GM15510 (cell line): ENCODE data around the gene MAN1B1.

Experiments used
- POLR2A ChIP-seq: IDR thresholded peaks from 3 replicates; pipeline ENCODE4 v1.6.1; 2011; ENCODE audit warnings: borderline replicate concordance; ENCODE audit not compliant: insufficient read length; ENCODE audit errors: extremely low read depth

MAN1B1 gene

DNA sequence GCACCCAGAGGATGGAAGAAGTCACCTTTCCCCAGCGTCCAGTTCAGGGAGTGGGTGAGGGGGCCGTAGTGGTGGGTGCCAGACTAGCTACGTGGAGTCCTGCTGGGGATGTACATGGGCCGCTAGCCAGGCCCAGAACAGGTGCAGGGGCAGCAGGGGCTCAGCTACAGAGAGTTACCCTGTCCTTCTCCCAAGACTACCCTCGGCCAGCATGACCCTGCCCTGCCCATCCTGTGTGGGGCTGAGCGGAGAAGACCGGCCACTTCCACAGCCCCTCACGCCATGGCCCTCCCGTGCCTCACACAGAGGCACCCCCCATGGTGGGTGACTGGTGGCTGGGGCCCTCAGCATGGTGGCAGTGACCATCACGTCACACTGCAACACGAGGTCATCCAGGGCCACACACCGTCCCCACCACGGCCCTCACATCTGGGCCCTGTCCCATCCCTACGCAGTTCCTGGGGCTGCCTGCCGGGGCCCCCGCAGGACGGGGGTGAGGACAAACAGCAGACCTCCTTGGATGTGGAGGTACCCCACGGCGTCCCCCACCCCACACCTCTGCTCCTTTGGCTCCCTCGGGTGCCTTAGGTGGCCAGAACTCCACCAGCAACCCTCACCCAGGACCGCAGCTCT is 28.7 kb downstream of the MAN1B1 start:
- no peak for TF ChIP-seq POLR2A

DNA sequence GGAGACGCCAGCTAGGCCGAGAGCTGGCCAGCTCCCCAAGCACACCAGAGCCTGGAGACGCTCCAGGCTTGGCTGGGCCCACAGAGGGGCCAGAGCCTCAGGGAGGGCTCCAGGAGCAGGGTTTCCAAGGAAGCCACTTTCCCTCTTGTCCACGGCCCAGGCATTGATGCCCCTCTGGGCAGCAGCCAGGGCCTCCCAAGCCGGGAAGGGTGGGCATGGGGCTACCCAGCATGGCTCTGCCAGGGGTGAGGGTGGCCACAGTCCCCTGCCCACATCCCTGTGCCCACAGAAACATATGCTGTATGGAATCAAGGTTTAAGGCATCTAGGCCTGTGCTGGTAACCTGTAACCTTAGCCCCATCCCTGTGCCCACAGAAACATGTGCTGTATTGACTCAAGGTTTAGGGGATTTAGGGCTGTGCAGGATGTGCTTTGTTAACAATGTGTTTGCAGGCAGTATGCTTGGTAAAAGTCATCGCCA is 29.3 kb downstream of the MAN1B1 start:
- no peak for TF ChIP-seq POLR2A

DNA sequence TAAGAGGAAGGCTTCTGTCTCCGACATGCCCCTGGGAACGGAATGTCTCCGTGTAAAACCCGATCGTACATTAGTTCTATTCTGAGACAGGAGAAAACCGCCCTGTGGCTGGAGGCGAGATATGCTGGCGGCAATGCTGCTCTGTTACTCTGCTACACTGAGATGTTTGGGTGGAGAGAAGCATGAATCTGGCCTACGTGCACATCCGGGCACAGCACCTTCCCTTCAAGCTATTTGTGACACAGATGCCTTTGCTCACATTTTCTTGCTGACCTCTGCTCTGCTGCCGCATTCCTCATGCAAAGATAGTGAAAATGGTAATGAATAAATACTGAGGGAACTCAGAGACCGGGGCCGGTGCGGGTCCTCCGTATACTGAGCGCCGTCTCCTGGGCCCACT is 29.9 kb downstream of the MAN1B1 start:
- no peak for TF ChIP-seq POLR2A

DNA sequence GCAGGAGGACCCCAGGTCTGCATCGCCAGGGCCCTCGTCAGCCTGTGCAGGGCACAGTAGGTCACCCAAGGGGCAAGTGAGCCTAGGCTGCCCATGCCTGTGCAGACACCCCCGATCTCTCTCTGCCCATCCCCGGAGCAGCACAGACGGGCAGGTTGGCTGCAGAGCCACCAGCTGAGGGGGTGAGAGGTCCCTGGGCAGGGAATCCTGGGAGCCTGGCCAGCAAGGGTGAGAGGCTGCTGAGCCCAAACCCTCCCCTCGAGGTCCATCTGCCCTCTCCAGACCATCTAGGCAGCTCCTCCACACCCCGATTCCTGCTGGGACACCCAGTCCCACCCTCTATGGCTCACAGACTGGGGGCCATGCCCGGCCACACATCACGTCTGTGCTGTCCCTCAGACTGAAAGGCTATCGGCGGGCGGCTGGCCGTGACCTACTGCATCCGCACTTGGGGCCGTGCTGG is 30.5 kb downstream of the MAN1B1 start:
- TF ChIP-seq POLR2A = no peak

DNA sequence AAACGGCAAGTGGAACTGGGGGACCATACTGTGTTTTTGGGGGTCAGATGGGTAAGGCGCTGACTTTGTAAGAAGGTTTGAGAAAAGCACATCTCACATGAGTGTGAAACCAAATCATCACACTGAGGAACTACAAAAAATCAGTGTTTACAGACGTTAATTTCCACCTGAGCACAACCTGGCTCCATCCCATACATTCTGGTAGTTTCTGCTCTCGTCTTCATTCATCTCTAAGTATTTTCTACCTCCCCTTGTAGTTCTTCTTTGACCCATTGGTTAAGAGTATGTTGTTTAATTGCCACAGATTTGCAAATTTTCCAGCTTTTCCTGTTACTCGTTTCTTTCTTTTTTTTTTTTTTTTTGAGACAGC is 36.7 kb downstream of the MAN1B1 start:
- no peak for TF ChIP-seq POLR2A

DNA sequence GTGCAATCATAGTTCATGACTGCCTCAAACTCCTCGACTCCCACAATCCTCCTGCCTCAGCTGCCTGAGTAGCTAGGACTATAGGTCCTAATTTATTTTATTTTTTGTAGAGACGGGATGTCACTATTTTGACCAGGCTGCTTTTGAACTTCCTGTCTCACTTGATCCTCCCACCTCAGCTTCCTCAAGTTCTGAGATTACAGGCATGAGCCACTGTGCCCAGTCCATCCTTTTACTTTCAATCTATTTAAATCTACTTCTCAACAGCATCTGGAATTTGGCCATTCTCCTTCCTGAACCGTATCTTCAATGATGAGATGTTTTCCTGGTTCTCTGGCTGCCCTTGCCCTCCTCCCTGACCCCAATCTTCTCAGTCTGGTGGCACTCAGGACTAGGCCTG is 40.0 kb downstream of the MAN1B1 start:
- no peak for TF ChIP-seq POLR2A

DNA sequence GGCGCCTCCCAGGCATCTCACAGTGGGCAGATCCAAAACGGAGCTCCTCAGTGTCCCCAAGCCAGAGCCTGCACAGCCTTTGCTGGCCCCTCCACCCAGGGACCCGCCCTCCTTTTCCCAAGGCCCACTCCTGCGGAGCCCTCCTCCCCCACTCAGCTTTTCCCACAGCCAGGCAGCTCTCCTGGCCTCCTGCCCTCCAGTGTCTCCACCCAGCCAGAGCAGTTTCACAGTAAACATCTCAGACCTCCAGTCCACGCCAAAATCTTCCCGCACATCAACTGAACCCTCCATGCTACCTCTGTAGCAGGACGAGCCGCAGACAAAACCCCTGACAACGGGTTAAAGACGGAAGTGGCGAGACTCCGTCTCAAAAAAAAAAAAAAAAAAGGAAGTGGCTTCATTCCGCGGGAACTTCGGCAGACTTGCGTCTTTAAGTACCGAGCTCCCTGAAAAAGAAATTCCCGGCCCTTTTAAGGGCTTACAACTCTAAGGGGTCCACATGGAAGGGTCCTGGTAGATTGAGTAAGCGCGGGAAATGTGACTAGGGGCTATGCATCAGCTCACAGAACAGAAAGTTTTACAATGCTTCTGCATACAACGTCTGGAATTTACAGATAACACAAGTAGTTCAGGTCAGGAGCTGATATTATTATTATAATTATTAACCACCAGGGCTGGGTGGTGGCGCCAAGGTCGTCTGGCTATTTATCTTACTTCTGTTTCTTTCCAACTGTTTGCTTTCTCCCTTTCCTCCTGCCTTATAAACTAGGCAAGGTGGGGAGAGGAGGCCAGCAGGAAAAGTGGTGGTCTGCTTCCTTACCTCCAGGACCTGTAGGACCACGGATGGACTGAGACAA is 40.7 kb downstream of the MAN1B1 start:
- no peak for TF ChIP-seq POLR2A

DNA sequence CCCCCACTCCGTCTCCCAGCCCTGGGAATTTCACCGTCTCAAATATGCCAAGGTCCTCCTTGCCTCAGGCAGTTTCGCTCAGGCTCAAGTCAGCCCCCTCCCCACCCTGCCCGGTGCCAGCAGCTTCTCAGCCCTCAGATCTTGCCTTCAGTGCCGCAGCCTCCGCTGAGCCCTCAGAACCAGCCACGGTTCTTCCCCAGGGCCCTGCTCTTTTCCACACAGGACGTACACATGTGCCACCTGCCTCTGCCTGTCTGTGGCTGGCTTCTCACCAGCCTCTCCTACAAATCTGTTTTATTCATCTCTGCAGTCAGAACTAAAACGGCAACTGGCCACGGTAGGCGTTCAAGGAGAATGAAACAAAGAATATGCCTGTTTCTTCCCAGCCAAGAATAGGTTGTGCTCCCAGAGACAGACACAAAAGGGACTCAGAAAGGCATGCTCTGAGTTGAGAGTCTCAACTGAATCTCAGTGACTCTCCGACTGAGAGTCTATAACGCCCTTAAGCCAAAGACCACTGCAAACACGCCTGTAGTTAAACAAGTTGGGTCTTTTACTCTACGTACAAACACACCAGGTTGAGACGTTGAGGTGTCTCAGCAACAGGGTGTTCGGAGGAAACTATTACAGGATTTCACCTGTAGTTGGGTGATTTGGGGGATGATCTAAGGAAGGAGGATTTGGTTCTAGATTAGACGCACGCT is 41.5 kb downstream of the MAN1B1 start:
- TF ChIP-seq POLR2A = no peak

DNA sequence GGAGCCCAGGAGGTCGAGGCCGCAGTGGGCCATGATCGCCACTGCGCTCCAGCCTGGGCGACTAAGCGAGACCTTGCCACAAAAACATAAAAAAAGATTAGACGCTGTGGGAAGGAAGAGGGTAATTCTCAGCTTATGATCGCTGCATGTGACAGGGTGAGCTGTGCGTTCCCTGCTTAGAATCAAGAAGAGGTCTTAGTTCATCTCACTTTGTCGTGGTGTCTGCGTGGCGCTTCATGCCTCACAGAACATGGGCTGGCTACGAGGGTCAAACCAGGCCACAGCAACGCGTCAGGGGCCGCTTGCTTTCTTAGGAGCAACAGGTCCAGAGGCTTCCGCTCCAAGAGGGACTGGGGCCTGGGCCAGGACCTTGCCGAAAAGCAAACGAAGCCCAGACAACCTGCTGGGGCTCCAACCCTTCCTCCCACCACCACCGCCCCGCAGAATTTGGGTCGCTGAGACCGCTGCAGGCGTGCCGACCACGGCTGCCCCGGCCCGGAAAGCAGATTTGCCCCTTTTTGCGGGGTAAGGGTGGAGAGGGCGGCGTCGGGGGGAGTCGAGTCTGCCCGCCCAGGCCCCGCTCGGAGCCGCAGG is 42.2 kb downstream of the MAN1B1 start:
- no peak for TF ChIP-seq POLR2A

DNA sequence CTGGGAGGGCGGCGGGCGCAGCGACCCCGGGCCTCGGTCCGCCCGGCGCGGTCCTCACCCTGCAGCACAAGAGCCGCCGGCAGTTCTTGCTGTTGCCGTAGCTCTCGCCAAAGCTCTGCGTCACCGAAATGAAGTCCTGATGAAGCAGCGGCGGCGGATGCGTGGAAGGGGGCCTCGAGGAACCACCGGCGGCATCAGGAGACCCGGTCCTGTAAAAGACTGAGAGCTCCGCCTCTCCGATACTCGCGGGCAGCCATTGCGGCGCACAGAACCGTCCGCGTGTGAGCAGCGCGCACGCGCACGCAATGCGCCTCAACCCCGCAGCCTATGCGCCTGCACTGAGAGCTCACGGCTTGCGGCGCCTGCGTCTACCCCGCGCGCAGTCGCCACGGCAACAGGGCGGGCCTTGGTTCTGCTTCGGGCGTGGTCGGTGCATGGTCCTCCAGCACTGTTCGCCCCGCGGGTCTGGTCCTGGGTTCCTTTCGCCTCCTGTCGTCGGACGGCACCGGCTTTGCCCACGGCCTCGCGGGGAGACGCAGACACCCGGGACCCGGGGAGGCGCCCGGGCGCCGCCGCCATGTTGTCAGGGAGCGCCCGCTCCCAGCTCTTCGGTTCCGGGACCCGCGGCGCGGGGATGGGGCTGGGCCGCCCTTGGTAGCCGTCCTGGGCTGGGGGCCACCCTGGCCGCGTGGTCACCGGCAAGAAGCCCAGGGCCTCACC is 42.8 kb downstream of the MAN1B1 start:
- peak; percentile 88 for TF ChIP-seq POLR2A

DNA sequence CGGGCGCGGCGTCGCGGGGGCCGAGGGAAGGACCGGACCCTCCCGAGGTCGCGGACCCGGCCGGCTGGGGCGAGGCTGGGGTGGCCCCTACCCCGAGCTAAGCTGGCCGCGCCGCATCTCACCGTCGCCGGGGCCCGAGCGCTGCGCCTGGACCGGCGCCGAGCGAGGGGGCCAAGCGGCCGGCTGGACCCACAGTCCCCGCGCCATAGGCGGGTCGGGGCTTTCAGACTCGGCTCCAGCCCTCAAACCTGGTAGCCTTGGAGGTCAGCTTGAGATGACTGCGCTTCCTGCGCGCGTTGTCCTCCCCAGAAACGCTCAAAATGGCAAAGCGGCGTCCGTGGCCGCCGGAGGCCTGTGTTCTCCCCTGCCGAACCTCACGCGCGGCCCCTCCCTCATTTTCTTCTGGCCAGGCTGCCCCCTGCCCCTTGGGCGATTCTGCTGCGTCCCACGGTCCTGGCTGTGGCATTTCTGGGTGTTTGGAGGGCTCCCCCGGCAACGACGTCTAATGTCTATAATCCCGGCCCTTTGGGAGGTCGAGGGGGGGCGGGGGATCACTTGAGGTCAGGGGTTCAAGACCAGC is 43.5 kb downstream of the MAN1B1 start:
- TF ChIP-seq POLR2A = no peak

DNA sequence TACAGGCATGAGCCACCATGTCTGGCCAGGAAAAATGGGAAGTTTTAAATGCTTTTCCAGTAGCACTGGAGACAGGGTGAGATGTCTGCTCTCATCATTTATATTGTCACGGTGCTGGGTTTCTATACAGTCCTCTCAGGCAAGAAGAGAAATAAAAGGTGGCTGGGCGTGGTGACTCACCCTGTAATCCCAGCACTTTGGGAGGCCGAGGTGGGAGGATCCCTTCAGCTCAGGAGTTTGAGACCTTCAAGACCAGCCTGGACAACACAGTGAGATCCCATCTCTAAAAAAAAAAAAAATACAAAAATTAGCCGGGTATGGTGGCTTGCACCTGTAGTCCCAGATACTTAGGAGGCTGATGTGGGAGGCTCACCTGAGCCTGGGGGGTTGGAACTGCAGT is 47.4 kb downstream of the MAN1B1 start:
- TF ChIP-seq POLR2A = no peak

DNA sequence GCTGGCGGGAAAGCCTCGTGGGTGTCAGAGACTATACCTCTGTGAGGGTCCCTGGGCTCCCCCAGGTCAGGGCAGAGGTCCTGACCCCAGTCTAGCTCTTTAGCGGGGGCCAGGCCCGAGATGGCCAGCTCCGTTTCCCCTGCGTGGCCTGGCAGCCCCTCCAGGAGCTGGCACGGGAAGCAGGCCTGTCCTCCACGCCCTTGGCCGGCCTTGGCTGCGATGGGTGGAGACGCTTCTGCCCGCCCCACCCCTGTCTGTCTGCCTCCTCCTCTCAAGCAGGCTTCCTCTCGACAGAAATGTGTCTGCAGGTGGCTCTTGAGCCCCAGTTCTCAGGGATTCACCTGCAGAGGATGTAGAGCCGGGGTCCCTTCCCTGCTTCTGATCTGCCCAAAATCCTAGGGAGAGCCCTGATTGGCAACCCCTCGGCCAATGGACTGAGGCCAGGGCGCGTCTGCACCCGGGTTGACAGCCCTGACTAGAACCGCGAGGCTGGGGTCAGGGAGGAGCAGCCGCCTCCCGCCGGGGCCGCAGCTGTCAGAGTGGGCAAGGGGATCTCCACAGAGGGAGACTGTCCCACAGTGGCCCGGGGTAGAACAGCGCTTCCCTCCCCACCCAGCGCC is 49.6 kb downstream of the MAN1B1 start:
- no peak for TF ChIP-seq POLR2A
